Peyer's patch (tissue), 4 donors: ENCODE data around the gene TGFBR1.

Source experiments
- CTCF ChIP-seq, 6 experiments: fragments of 450-650 bp in 4 of 6; fragments of 200-600 bp in 2 of 6; sonication (generic) in 1 of 6; IDR thresholded peaks; one replicate each; pipeline ENCODE4 v1.5.1; 2017 to 2019; ENCODE audit warnings: antibody characterized with exemption in 6 of 6, mild to moderate bottlenecking in 3 of 6, moderate library complexity in 1 of 6
- POLR2A ChIP-seq, 2 donors: fragments of 450-650 bp; IDR thresholded peaks; one replicate each; pipeline ENCODE4 v1.5.1; 2017; ENCODE audit warnings: antibody characterized with exemption in 2 of 2, mild to moderate bottlenecking in 2 of 2, moderate library complexity in 2 of 2

GRCh38 chr9:99182356-99182755 is 77.4 kb downstream of the TGFBR1 start:
- TF ChIP-seq CTCF (IDR thresholded peaks at IDR 0.05) (no peak), POLR2A (IDR thresholded peaks at IDR 0.05) (no peak)
